ENCODE measurements around the gene RPS6KC1.
"Not testable (repeated sequence)": the region's sequence is repeated elsewhere in the genome, so short reads cannot be mapped to it uniquely, and the experiment has no call there.

RPS6KC1 gene

GRCh38 chr1:213045321-213046226 is 5.5 kb upstream of the RPS6KC1 start:
- Mint-ChIP-seq H3K4me1 (peaks cover 22% of the 10 kb centered on the region), H3K36me3 (peaks cover 10% of the 10 kb centered on the region), H3K27me3 (peaks cover 13% of the 10 kb centered on the region)
- H3K9me3 Mint-ChIP-seq, H3K27ac Mint-ChIP-seq, H3K4me3 Mint-ChIP-seq: not testable (repeated sequence)

GRCh38 chr1:213049232-213049631 is 1.8 kb upstream of the RPS6KC1 start:
- peaks cover 12% of the 10 kb centered on the region for H3K36me3 Mint-ChIP-seq
- no peak overlapping the region for H3K4me3 Mint-ChIP-seq
- peaks cover 6% of the 10 kb centered on the region for H3K9me3 Mint-ChIP-seq
- H3K27me3 Mint-ChIP-seq: peaks cover 13% of the 10 kb centered on the region
- H3K4me1 Mint-ChIP-seq: peaks cover 40% of the 10 kb centered on the region
- peak overlapping the region; percentile 61 for H3K27ac Mint-ChIP-seq

GRCh38 chr1:213050745-213051126 is 305 bp upstream of the RPS6KC1 start:
- peaks cover 13% of the 10 kb centered on the region for H3K27me3 Mint-ChIP-seq
- peak overlapping the region; percentile 96 for H3K4me3 Mint-ChIP-seq
- peaks cover 45% of the 10 kb centered on the region for H3K4me1 Mint-ChIP-seq
- H3K27ac Mint-ChIP-seq: peak overlapping the region; percentile 90
- peaks cover 12% of the 10 kb centered on the region for H3K36me3 Mint-ChIP-seq
- peaks cover 6% of the 10 kb centered on the region for H3K9me3 Mint-ChIP-seq

- Mint-ChIP-seq H3K36me3 (peaks cover 12% of the 10 kb centered on the region), H3K9me3 (peaks cover 6% of the 10 kb centered on the region), H3K27me3 (peaks cover 13% of the 10 kb centered on the region), H3K4me1 (peaks cover 50% of the 10 kb centered on the region), H3K4me3 (peak overlapping the region; percentile 96), H3K27ac (peak overlapping the region; percentile 52)
Measured at GRCh38 chr1:213051881-213052202, 801 bp downstream of the RPS6KC1 start.

- H3K36me3 Mint-ChIP-seq: peaks cover 9% of the 10 kb centered on the region
- H3K4me1 Mint-ChIP-seq: peaks cover 53% of the 10 kb centered on the region
- H3K27ac Mint-ChIP-seq: no peak overlapping the region
- H3K27me3 Mint-ChIP-seq: peaks cover 7% of the 10 kb centered on the region
- no peak overlapping the region for H3K4me3 Mint-ChIP-seq
- peaks cover 6% of the 10 kb centered on the region for H3K9me3 Mint-ChIP-seq
Measured at GRCh38 chr1:213053455-213053854, 2.4 kb downstream of the RPS6KC1 start.

- Mint-ChIP-seq H3K27me3 (no peaks in the 10 kb centered on the region), H3K27ac (no peak overlapping the region), H3K36me3 (peaks cover 3% of the 10 kb centered on the region), H3K4me3 (no peak overlapping the region), H3K4me1 (peaks cover 49% of the 10 kb centered on the region), H3K9me3 (peaks cover 6% of the 10 kb centered on the region)
Measured at GRCh38 chr1:213054142-213054541, 3.1 kb downstream of the RPS6KC1 start.

GRCh38 chr1:213054733-213055591 is 3.9 kb downstream of the RPS6KC1 start:
- Mint-ChIP-seq H3K27ac (no peak overlapping the region), H3K4me3 (no peak overlapping the region), H3K36me3 (peaks cover 3% of the 10 kb centered on the region), H3K4me1 (peaks cover 44% of the 10 kb centered on the region), H3K27me3 (no peaks in the 10 kb centered on the region), H3K9me3 (peaks cover 6% of the 10 kb centered on the region)

GRCh38 chr1:213055767-213056166 is 4.7 kb downstream of the RPS6KC1 start:
- no peak overlapping the region for H3K27ac Mint-ChIP-seq
- no peaks in the 10 kb centered on the region for H3K9me3 Mint-ChIP-seq
- H3K4me3 Mint-ChIP-seq: no peak overlapping the region
- H3K27me3 Mint-ChIP-seq: no peaks in the 10 kb centered on the region
- H3K4me1 Mint-ChIP-seq: peaks cover 36% of the 10 kb centered on the region
- H3K36me3 Mint-ChIP-seq: peaks cover 3% of the 10 kb centered on the region

- Mint-ChIP-seq H3K36me3 (peaks cover 3% of the 10 kb centered on the region), H3K9me3 (no peaks in the 10 kb centered on the region), H3K4me1 (peaks cover 29% of the 10 kb centered on the region), H3K27me3 (no peaks in the 10 kb centered on the region), H3K4me3 (no peak overlapping the region), H3K27ac (no peak overlapping the region)
Measured at GRCh38 chr1:213057264-213058059, 6.4 kb downstream of the RPS6KC1 start.

GRCh38 chr1:213060836-213061235 is 9.8 kb downstream of the RPS6KC1 start:
- H3K4me1 Mint-ChIP-seq: peaks cover 19% of the 10 kb centered on the region
- peaks cover 2% of the 10 kb centered on the region for H3K36me3 Mint-ChIP-seq
- no peak overlapping the region for H3K4me3 Mint-ChIP-seq
- no peak overlapping the region for H3K27ac Mint-ChIP-seq
- no peaks in the 10 kb centered on the region for H3K27me3 Mint-ChIP-seq
- H3K9me3 Mint-ChIP-seq: no peaks in the 10 kb centered on the region

GRCh38 chr1:213061263-213061662 is 10.2 kb downstream of the RPS6KC1 start:
- Mint-ChIP-seq H3K27me3 (no peaks in the 10 kb centered on the region), H3K9me3 (no peaks in the 10 kb centered on the region), H3K27ac (no peak overlapping the region), H3K4me3 (no peak overlapping the region), H3K36me3 (peaks cover 2% of the 10 kb centered on the region), H3K4me1 (peaks cover 18% of the 10 kb centered on the region)

- no peaks in the 10 kb centered on the region for H3K36me3 Mint-ChIP-seq
- H3K4me1 Mint-ChIP-seq: peaks cover 24% of the 10 kb centered on the region
- no peaks in the 10 kb centered on the region for H3K9me3 Mint-ChIP-seq
- no peak overlapping the region for H3K27ac Mint-ChIP-seq
- no peaks in the 10 kb centered on the region for H3K27me3 Mint-ChIP-seq
- H3K4me3 Mint-ChIP-seq: no peak overlapping the region
Measured at GRCh38 chr1:213065800-213066199, 14.8 kb downstream of the RPS6KC1 start.

- Mint-ChIP-seq H3K27ac (no peak overlapping the region), H3K36me3 (no peaks in the 10 kb centered on the region), H3K4me1 (peaks cover 21% of the 10 kb centered on the region)
Measured at GRCh38 chr1:213066363-213066762, 15.3 kb downstream of the RPS6KC1 start.

GRCh38 chr1:213067352-213067751 is 16.3 kb downstream of the RPS6KC1 start:
- H3K36me3 Mint-ChIP-seq: peaks cover 4% of the 10 kb centered on the region

More at GRCh38 chr1:213066363-213066762, 15.3 kb downstream of the RPS6KC1 start:
- H3K4me3 Mint-ChIP-seq: no peak overlapping the region
- no peaks in the 10 kb centered on the region for H3K27me3 Mint-ChIP-seq
- H3K9me3 Mint-ChIP-seq: no peaks in the 10 kb centered on the region

GRCh38 chr1:213070406-213070805 is 19.4 kb downstream of the RPS6KC1 start:
- Mint-ChIP-seq H3K4me1 (peaks cover 28% of the 10 kb centered on the region), H3K36me3 (peaks cover 8% of the 10 kb centered on the region), H3K4me3 (no peak overlapping the region), H3K27me3 (no peaks in the 10 kb centered on the region), H3K9me3 (no peaks in the 10 kb centered on the region), H3K27ac (no peak overlapping the region)

More at GRCh38 chr1:213067352-213067751, 16.3 kb downstream of the RPS6KC1 start:
- Mint-ChIP-seq H3K4me3 (no peak overlapping the region), H3K9me3 (no peaks in the 10 kb centered on the region), H3K4me1 (peaks cover 24% of the 10 kb centered on the region), H3K27ac (no peak overlapping the region), H3K27me3 (no peaks in the 10 kb centered on the region)

Measured in activated naive CD4-positive, alpha-beta T cell treated with anti-CD3 and anti-CD28 coated beads, Interleukin-2, amount 50 U/mL, for 24 hours (primary cell).